CD14-positive monocyte (primary cell): ENCODE results near the gene CACNA1G. TPM values are rescaled to one million over a fixed set of nuclear protein-coding genes. Genes with fewer than 3 reads are reported as not detected.

Source experiments
- DNase-seq, 3 donors: peaks; one replicate each; pipeline ENCODE4 v3.0.0-alpha.2; 2011 to 2022
- H2AFZ ChIP-seq: 2 replicates; pipeline ENCODE4 v1.6.0; 2012; ENCODE audit warnings: mild to moderate bottlenecking, low read depth, low read length, inconsistent platforms; ENCODE audit not compliant: insufficient read depth, poor library complexity, severe bottlenecking
- H3K27ac ChIP-seq, 2 donors: 1 replicate in 1 of 2; 2 replicates in 1 of 2; pipeline ENCODE4 v1.5.1; 2012 to 2013; ENCODE audit warnings: low read length in 2 of 2, control low read depth in 1 of 2, inconsistent platforms in 1 of 2, low read depth in 1 of 2, mild to moderate bottlenecking in 1 of 2
- H3K27me3 ChIP-seq, 2 donors: one replicate each; pipeline versions ENCODE4 v1.6.0 to v1.6.1; 2011 to 2013; ENCODE audit warnings: low read length in 2 of 2; ENCODE audit not compliant: control insufficient read depth in 2 of 2, insufficient read depth in 2 of 2
- H3K36me3 ChIP-seq, 2 donors: replicated peaks in 1 of 2; 1 replicate in 1 of 2; 2 replicates in 1 of 2; pipeline versions ENCODE4 v1.5.1 to v1.6.1; 2012 to 2013; ENCODE audit warnings: low read length in 2 of 2, control low read depth in 1 of 2, inconsistent platforms in 1 of 2, mild to moderate bottlenecking in 1 of 2; ENCODE audit not compliant: insufficient read depth in 2 of 2, control insufficient read depth in 1 of 2
- H3K4me1 ChIP-seq, 2 donors: 1 replicate in 1 of 2; 2 replicates in 1 of 2; pipeline versions ENCODE4 v1.5.1 to v1.6.1; 2012 to 2013; ENCODE audit warnings: low read length in 2 of 2, control low read depth in 1 of 2, inconsistent platforms in 1 of 2, mild to moderate bottlenecking in 1 of 2, moderate library complexity in 1 of 2; ENCODE audit not compliant: insufficient read depth in 2 of 2, control insufficient read depth in 1 of 2
- H3K4me2 ChIP-seq: replicated peaks from 2 replicates; pipeline ENCODE3; 2012; ENCODE audit warnings: low read length, moderate library complexity, mild to moderate bottlenecking; ENCODE audit not compliant: poor library complexity, severe bottlenecking; ENCODE audit errors: extremely low read depth
- H3K4me3 ChIP-seq, 3 experiments: fragments of 200-600 bp in 1 of 3; sonication (generic) in 1 of 3; replicated peaks in 1 of 3; 1 replicate in 2 of 3; 2 replicates in 1 of 3; pipeline ENCODE4 v1.5.1; 2011 to 2013; ENCODE audit warnings: low read length in 3 of 3, mild to moderate bottlenecking in 3 of 3, control low read depth in 2 of 3, low read depth in 2 of 3, inconsistent platforms in 1 of 3, moderate library complexity in 1 of 3
- H3K79me2 ChIP-seq: 2 replicates; pipeline ENCODE4 v1.6.0; 2012; ENCODE audit warnings: mild to moderate bottlenecking, control low read depth, inconsistent platforms, low read length, moderate library complexity; ENCODE audit not compliant: insufficient read depth
- H3K9ac ChIP-seq: 2 replicates; pipeline ENCODE4 v1.6.0; 2017; ENCODE audit warnings: low read length, mild to moderate bottlenecking; ENCODE audit not compliant: insufficient read depth, poor library complexity, severe bottlenecking
- H3K9me3 ChIP-seq, 2 donors: replicated peaks in 1 of 2; 1 replicate in 1 of 2; 2 replicates in 1 of 2; pipeline versions ENCODE4 v1.5.1 to v1.6.1; 2012 to 2013; ENCODE audit warnings: low read length in 2 of 2, control low read depth in 1 of 2; ENCODE audit not compliant: control insufficient read depth in 1 of 2, insufficient read depth in 1 of 2
- H4K20me1 ChIP-seq: 2 replicates; pipeline ENCODE4 v1.6.0; 2012; ENCODE audit warnings: mild to moderate bottlenecking, low read length, control low read depth, moderate library complexity; ENCODE audit not compliant: insufficient read depth
- H3K27ac Mint-ChIP-seq, 7 donors: one replicate each; pipeline ENCODE4 v1.8.0; 2020; ENCODE audit warnings: mild to moderate bottlenecking in 7 of 7, mixed read lengths in 7 of 7, moderate library complexity in 6 of 7, inconsistent platforms in 2 of 7
- H3K27me3 Mint-ChIP-seq, 3 donors: one replicate each; pipeline ENCODE4 v1.8.0; 2021 to 2022; ENCODE audit warnings: low read depth in 3 of 3, mild to moderate bottlenecking in 3 of 3, mixed read lengths in 3 of 3, moderate library complexity in 3 of 3, inconsistent platforms in 1 of 3
- H3K36me3 Mint-ChIP-seq, 2 donors: one replicate each; pipeline ENCODE4 v1.8.0; 2020; ENCODE audit warnings: mixed read lengths in 2 of 2, inconsistent platforms in 1 of 2, mild to moderate bottlenecking in 1 of 2
- H3K4me1 Mint-ChIP-seq: one replicate; pipeline ENCODE4 v1.8.0; 2020; ENCODE audit warnings: mild to moderate bottlenecking, mixed read lengths
- H3K4me3 Mint-ChIP-seq, 2 donors: one replicate each; pipeline ENCODE4 v1.8.0; 2020; ENCODE audit warnings: mild to moderate bottlenecking in 2 of 2, mixed read lengths in 2 of 2, moderate library complexity in 1 of 2
- H3K9me3 Mint-ChIP-seq, 7 donors: one replicate each; pipeline ENCODE4 v1.8.0; 2020 to 2022; ENCODE audit warnings: mixed read lengths in 7 of 7, mild to moderate bottlenecking in 6 of 7, moderate library complexity in 6 of 7, inconsistent platforms in 2 of 7
- WGBS: methylation state at CpG from one replicate; pipeline ENCODE4 v1.1.5; 2013; ENCODE audit warnings: missing lambda C conversion rate; ENCODE audit not compliant: insufficient coverage; 5-methylcytosine and 5-hydroxymethylcytosine counted together
- intact Hi-C, 2 donors: fragments of 100-400 bp; cut with micrococcal nuclease; formaldehyde crosslinking; loops; one replicate each; pipeline versions ENCODE4 v1.15.0 to v1.15.1; 2023
- polyA plus RNA-seq, 3 donors: library from polyadenylated mRNA; depleted of rRNA in 1 of 3; unstranded in 2 of 3; stranded (reverse) in 1 of 3; fragments of 300-500 nt in 2 of 3; fragments of >200 nt in 1 of 3; fragmentation: Illumina TruSeq in 2 of 3; gene quantifications; 1 replicate in 2 of 3; 2 replicates in 1 of 3; pipeline ENCODE4 v1.2.3, GENCODE V29; 2012 to 2021
- TF ChIP-seq, protein P1 (sequence below): fragments of 200-600 bp; IDR thresholded peaks from one replicate; pipeline ENCODE4 v1.8.0; 2022; ENCODE audit warnings: antibody characterized with exemption, mild to moderate bottlenecking

CACNA1G gene
- polyA plus RNA-seq, 3 donors = 0.03 TPM; not detected in 2

DNA sequence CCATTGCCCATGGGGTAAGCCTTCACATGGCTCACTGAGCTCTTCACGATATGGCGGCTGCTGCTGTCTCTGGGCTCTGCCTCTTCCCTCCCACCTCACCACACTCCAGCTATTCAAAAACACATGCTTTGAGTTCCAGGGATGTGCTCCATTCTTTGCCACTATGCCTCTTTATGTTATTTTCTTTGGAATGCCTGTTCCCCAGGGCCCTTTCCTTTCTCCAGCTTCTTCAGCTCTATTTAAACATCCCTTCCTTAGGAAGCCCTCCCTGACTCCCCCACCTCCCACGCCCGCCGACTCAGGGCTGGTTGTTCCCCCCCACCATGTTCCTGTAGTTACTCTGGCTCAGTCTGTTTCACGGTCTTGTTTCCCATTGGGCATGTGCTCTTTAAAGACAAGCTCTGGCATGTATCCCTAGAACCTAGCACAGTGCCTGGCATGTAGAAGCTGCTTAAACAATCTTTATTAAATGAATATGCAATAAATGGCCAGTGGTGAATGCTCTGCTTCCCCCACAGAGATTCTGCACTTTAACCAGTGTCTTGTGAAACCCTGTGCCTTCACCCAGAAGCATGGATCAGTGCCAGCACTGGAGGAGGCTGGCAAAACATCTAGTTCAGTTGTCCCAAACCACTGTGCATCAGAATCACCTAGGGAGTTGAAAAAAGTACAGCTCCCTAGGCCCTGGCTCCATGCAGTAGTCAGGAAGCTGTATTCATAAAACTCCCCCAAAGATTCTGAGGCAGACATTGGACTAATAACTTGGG, 45.4 kb upstream of the CACNA1G start:
- Histone ChIP-seq H3K4me3 (no peak overlapping the region), H4K20me1 (no peaks in the 10 kb centered on the region), H3K9ac (no peak overlapping the region), H3K4me1 (no peaks in the 10 kb centered on the region), H3K79me2 (no peaks in the 10 kb centered on the region), H3K36me3 (no peaks in the 10 kb centered on the region), H3K9me3 (no peaks in the 10 kb centered on the region), H3K4me2 (no peak overlapping the region), H2AFZ (no peak overlapping the region), H3K27ac (no peak overlapping the region), H3K27me3 (no peaks in the 10 kb centered on the region)
- WGBS = 86% methylated on average over 6 of the region's 6 CpGs
- Mint-ChIP-seq H3K4me1 (peaks cover 13% of the 10 kb centered on the region), H3K36me3 (no peaks in the 10 kb centered on the region), H3K27me3 (peaks cover 0 to 2% (median 2%) of the 10 kb centered on the region in 3 donors), H3K9me3 (no peaks in the 10 kb centered on the region), H3K27ac (no peak overlapping the region), H3K4me3 (no peak overlapping the region)
- intact Hi-C loops = no loop called here
- DNase-seq = no peak
- TF ChIP-seq, protein P1, sequence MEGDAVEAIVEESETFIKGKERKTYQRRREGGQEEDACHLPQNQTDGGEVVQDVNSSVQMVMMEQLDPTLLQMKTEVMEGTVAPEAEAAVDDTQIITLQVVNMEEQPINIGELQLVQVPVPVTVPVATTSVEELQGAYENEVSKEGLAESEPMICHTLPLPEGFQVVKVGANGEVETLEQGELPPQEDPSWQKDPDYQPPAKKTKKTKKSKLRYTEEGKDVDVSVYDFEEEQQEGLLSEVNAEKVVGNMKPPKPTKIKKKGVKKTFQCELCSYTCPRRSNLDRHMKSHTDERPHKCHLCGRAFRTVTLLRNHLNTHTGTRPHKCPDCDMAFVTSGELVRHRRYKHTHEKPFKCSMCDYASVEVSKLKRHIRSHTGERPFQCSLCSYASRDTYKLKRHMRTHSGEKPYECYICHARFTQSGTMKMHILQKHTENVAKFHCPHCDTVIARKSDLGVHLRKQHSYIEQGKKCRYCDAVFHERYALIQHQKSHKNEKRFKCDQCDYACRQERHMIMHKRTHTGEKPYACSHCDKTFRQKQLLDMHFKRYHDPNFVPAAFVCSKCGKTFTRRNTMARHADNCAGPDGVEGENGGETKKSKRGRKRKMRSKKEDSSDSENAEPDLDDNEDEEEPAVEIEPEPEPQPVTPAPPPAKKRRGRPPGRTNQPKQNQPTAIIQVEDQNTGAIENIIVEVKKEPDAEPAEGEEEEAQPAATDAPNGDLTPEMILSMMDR = no peak

GRCh38 chr17:50517011-50517410, 43.5 kb upstream of the CACNA1G start:
- no peaks in the 10 kb centered on the region for H3K36me3 ChIP-seq
- H3K4me2 ChIP-seq = no peak overlapping the region
- Mint-ChIP-seq H3K9me3 (no peaks in the 10 kb centered on the region), H3K36me3 (no peaks in the 10 kb centered on the region), H3K27ac (no peak overlapping the region), H3K27me3 (peaks cover 1 to 4% (median 2%) of the 10 kb centered on the region in 3 donors), H3K4me3 (no peak overlapping the region), H3K4me1 (peaks cover 6% of the 10 kb centered on the region)
- H3K9me3 ChIP-seq = no peaks in the 10 kb centered on the region
- no peak for DNase-seq
- no peak overlapping the region for H2AFZ ChIP-seq
- no peaks in the 10 kb centered on the region for H4K20me1 ChIP-seq
- H3K27ac ChIP-seq = no peak overlapping the region
- intact Hi-C loops = no loop called here
- H3K4me3 ChIP-seq = no peak overlapping the region
- TF ChIP-seq, protein P1 = no peak
- H3K79me2 ChIP-seq = no peaks in the 10 kb centered on the region
- no peaks in the 10 kb centered on the region for H3K27me3 ChIP-seq
- H3K4me1 ChIP-seq = no peaks in the 10 kb centered on the region
- H3K9ac ChIP-seq = no peak overlapping the region
- 93% methylated on average over 4 of the region's 4 CpGs for WGBS
